ENCODE data around the gene GABBR2. TPM values are rescaled to one million over a fixed set of nuclear protein-coding genes. Genes with fewer than 3 reads are reported as not detected.

Gene GABBR2
- total and polyA plus RNA-seq, 2 of the 8 experiments (the other 6 are each of a cell fraction or from before 2014, with no cell fraction given) = 0.50 to 1.2 TPM

GRCh38 chr9:98568909-98569469, 139.7 kb downstream of the GABBR2 start (continued):
- TF ChIP-seq KDM4A (IDR thresholded peaks at IDR 0.05; ENCODE audit: low read depth, low read length, severe bottlenecking) (no peak), NRF1 (IDR thresholded peaks at IDR 0.05; ENCODE audit: low read depth, low read length) (no peak), CREB1 (IDR thresholded peaks at IDR 0.05) (no peak)
- TF ChIP-seq, protein P1, sequence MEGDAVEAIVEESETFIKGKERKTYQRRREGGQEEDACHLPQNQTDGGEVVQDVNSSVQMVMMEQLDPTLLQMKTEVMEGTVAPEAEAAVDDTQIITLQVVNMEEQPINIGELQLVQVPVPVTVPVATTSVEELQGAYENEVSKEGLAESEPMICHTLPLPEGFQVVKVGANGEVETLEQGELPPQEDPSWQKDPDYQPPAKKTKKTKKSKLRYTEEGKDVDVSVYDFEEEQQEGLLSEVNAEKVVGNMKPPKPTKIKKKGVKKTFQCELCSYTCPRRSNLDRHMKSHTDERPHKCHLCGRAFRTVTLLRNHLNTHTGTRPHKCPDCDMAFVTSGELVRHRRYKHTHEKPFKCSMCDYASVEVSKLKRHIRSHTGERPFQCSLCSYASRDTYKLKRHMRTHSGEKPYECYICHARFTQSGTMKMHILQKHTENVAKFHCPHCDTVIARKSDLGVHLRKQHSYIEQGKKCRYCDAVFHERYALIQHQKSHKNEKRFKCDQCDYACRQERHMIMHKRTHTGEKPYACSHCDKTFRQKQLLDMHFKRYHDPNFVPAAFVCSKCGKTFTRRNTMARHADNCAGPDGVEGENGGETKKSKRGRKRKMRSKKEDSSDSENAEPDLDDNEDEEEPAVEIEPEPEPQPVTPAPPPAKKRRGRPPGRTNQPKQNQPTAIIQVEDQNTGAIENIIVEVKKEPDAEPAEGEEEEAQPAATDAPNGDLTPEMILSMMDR (IDR thresholded peaks at IDR 0.05; ENCODE audit: control extremely low read depth in 1 of 3, insufficient read depth in 1 of 3, low read depth in 1 of 3, low read length in 3 of 3) = no peak

Measured in H1 (cell line).